Measurements from ENCODE around the gene PRDM12.

The PRDM12 gene

DNA sequence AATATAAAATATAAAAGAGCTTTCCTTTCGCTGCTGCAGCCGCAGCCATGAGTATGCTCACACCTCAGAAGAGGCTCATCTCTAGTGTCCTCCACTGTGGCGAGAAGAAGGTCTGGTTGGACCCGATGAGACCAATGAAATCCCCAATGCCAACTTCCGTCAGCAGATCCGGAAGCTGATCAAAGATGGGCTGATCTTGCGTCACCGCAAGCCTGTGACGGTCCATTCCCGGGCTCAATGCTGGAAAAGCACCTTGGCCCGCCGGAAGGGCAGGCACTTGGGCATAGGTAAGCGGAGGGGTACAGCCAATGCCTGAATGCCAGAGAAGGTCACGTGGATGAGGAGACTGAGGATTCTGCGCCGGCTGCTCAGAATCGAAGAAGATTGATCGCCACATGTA lies 12.6 kb upstream of the PRDM12 start:
- DNase-seq (ENCODE audit: insufficient read length, low spot score) (no peak), FAIRE-seq (no peak)
- no peak for TF ChIP-seq SPI1 (IDR thresholded peaks at IDR 0.05; ENCODE audit: low read depth, low read length)
- TF ChIP-seq POU2F2 (IDR thresholded peaks at IDR 0.05; ENCODE audit: low read depth, low read length), result no peak
- no peak for TF ChIP-seq TAF1 (IDR thresholded peaks at IDR 0.05; ENCODE audit: low read depth, low read length)
- TF ChIP-seq PAX5 (IDR thresholded peaks at IDR 0.05; ENCODE audit: insufficient read depth, low read length, severe bottlenecking), result no peak
- no peak for TF ChIP-seq POLR2A (IDR thresholded peaks at IDR 0.05; ENCODE audit: low read depth, low read length)
- TF ChIP-seq POLR2AphosphoS5 (IDR thresholded peaks at IDR 0.05; ENCODE audit: low read depth, low read length), result no peak

DNA sequence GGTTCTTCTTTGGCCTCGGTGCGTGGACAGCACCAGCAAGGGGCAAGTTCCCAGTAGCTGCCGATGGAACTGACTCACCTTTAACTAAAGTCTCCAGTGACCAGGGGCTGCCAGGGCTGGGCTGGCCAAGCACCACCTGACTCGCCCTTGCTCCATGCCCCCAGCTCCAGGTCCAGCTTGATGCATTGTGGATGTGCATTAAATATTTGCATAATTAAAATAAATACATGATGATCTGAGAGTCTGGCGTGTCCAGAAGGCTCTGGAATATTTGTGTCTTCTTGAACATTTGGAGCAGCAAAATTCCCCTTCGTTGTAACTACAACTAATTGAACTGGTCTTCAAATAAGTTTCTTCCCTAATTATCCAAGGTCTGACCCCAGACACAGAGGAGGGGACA lies 9.5 kb upstream of the PRDM12 start:
- FAIRE-seq, result no peak
- no peak for TF ChIP-seq TAF1 (IDR thresholded peaks at IDR 0.05; ENCODE audit: low read depth, low read length)
- TF ChIP-seq POLR2A (IDR thresholded peaks at IDR 0.05; ENCODE audit: low read depth, low read length), result no peak
- no peak for TF ChIP-seq POLR2AphosphoS5 (IDR thresholded peaks at IDR 0.05; ENCODE audit: low read depth, low read length)
- TF ChIP-seq SPI1 (IDR thresholded peaks at IDR 0.05; ENCODE audit: low read depth, low read length), result no peak
- TF ChIP-seq POU2F2 (IDR thresholded peaks at IDR 0.05; ENCODE audit: low read depth, low read length), result no peak
- TF ChIP-seq PAX5 (IDR thresholded peaks at IDR 0.05; ENCODE audit: insufficient read depth, low read length, severe bottlenecking), result no peak
- DNase-seq (ENCODE audit: insufficient read length, low spot score), result no peak

DNA sequence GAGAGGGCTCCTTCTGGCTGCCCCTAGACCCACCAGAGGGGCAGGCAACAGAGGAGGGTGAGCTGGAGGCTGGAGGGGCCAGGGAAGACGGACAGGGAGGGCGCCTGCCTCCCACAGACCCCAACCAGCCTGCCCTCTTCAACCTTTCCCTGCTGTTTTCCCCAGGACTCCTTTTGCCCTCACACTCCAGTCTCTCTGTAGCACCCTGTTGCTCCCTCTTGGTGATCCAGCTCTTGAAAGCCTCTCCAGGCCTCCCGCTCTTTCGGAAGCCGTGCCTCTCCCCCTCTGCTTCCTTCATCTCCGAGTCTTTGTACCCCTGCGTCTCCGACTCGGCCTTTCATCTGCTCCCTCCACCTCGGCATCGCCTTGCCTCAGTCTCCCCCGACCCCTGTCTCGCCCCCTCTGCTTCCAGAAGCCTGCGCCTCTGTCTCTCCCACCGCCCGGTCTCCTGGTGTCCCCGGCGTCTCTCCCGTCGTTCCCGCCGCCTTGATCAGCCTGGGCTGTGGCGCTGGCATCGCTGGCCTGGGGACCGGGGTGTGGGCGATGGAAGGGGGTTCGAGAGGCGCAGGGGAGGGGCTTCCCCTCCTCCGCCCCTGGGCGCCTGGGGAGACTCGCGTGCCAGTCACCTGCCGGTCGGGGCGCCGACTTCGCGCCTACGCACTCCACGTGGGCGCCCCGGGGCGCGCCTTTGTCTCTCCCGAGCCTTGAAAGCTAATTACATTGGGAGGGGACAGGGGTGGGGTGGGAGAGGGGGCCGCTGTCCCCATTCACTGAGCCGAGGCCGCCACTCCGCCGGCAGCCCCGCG lies 5.3 kb upstream of the PRDM12 start:
- no peak for DNase-seq (ENCODE audit: insufficient read length, low spot score)
- FAIRE-seq, result no peak
- TF ChIP-seq POLR2AphosphoS5 (IDR thresholded peaks at IDR 0.05; ENCODE audit: low read depth, low read length) (no peak), POLR2A (IDR thresholded peaks at IDR 0.05; ENCODE audit: low read depth, low read length) (no peak)

DNA sequence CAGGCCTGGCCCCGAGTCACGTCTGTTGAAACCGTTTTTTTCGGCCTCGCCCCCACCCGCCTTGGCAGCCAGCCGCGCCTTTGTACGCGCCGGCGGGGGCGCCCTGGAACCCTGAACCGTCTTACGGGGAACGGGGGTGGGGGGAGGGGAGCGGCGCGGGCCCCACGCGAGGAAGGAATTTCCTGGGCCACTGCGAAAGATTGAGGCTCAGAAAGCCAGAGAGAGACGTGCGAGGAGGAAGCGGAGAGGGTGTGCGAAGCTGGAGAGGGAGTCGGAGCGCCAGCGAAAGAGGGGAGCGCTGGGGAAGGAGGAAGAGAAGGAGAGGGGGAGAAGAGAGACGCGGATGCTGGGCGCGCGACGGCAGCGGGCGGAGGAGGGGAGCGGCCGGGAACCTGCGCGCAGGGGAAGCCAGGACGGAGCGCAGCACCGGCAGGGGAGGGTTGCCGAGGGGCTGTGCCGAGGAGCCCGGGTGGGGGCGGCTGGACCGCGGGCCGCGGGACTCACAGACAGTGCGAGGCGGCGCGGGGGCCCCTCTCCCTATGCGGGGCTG lies 4.6 kb upstream of the PRDM12 start:
- no peak for DNase-seq (ENCODE audit: insufficient read length, low spot score)
- no peak for FAIRE-seq
- TF ChIP-seq TAF1 (IDR thresholded peaks at IDR 0.05; ENCODE audit: low read depth, low read length) (no peak), POLR2A (IDR thresholded peaks at IDR 0.05; ENCODE audit: low read depth, low read length) (no peak), SPI1 (IDR thresholded peaks at IDR 0.05; ENCODE audit: low read depth, low read length) (no peak), POU2F2 (IDR thresholded peaks at IDR 0.05; ENCODE audit: low read depth, low read length) (no peak), POLR2AphosphoS5 (IDR thresholded peaks at IDR 0.05; ENCODE audit: low read depth, low read length) (no peak), PAX5 (IDR thresholded peaks at IDR 0.05; ENCODE audit: insufficient read depth, low read length, severe bottlenecking) (no peak)

DNA sequence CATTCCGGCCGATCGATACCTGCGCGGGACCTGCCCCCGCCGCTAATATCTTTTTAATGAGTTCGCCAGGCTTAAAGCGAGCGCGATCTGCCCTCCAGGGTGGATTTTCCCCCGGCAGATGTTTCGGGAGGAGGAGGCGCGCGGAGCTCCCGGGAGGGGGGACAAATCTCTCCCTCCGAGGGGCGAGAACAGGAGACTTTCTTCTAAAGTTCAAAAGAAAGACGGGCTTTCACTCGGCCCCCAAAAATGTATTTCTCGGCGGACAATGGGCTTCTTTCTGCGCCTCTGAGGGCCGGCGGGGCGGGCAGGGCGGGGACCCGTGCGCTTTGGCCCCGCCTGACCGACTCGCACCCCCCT lies 4.1 kb upstream of the PRDM12 start:
- TF ChIP-seq POU2F2 (IDR thresholded peaks at IDR 0.05; ENCODE audit: low read depth, low read length) (no peak), POLR2AphosphoS5 (IDR thresholded peaks at IDR 0.05; ENCODE audit: low read depth, low read length) (no peak), TAF1 (IDR thresholded peaks at IDR 0.05; ENCODE audit: low read depth, low read length) (no peak), POLR2A (IDR thresholded peaks at IDR 0.05; ENCODE audit: low read depth, low read length) (no peak), PAX5 (IDR thresholded peaks at IDR 0.05; ENCODE audit: insufficient read depth, low read length, severe bottlenecking) (no peak), SPI1 (IDR thresholded peaks at IDR 0.05; ENCODE audit: low read depth, low read length) (no peak)
- DNase-seq (ENCODE audit: insufficient read length, low spot score) (no peak), FAIRE-seq (no peak)

DNA sequence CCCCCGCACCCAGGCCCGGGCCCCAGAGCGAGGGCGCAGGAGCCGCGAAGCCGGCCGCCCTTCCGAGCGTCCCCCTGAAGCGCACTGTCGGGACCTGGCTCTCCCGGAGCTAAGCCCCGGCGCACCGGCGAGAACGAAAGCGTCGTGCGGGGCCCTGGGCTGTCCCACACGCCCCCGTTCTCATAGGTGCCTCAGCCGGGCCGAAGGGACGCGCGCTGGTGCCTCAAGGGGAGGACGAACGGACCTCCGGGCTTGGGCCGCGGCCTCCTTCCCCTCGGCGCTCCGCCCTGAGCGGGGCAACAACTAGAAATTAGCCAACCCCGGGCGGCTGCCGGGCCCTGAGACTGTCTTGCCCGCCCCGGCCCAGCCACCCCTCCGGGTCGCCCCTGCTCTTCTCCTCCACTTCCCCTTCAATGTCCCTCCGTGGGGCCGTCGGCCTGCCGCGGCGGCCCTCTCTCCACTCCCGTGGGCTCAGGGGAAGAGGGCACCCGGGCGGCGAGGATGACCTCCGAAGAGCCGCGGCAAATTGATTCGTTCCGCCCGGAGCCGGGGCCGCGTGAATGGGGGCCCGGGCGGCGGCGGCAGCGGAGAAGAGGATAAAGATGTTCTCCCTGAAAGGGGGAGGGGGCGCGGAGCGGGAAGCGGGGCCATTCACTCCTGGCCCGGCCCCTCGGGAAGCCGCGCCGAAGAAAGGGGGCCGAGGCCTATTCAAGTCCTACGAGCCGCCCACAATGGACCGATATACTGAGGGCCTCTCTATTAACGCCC lies 3.5 kb upstream of the PRDM12 start:
- TF ChIP-seq PAX5 (IDR thresholded peaks at IDR 0.05; ENCODE audit: insufficient read depth, low read length, severe bottlenecking), result no peak
- no peak for TF ChIP-seq SPI1 (IDR thresholded peaks at IDR 0.05; ENCODE audit: low read depth, low read length)
- TF ChIP-seq POLR2A (IDR thresholded peaks at IDR 0.05; ENCODE audit: low read depth, low read length), result no peak
- TF ChIP-seq POU2F2 (IDR thresholded peaks at IDR 0.05; ENCODE audit: low read depth, low read length), result no peak
- TF ChIP-seq POLR2AphosphoS5 (IDR thresholded peaks at IDR 0.05; ENCODE audit: low read depth, low read length), result no peak
- no peak for TF ChIP-seq TAF1 (IDR thresholded peaks at IDR 0.05; ENCODE audit: low read depth, low read length)
- DNase-seq (ENCODE audit: insufficient read length, low spot score), result no peak
- FAIRE-seq, result no peak

DNA sequence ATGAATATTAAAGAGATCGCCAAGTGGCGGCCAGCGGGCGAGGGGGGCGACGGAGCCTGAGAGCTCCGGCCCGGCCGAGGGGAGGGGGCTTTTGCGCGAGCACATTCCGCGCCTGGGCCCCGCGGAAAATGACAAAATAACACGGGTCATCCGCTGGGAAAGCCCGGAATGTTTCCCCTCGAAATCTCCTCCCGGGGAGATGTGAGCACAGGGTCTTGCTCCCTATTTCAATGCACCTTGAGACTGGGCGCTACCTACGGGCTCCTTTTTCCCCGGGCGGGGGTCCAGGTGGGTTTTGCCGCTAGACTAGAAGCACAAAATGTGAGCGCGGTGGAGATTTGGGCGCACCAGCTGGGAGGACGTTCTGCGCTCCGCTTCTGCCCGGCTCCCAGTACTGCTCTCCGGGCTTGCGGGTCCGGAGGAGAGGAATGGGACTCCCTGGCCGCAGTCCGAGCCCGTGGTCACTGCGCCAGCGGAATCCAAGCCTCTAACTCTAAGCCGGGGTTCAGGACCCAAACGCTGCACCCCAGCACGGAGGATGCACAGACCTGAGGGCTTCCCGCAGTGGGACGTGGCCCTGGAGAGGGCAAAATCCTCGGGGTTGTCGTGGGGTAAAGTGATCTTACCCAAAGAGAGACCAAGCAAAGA lies 2.8 kb upstream of the PRDM12 start:
- FAIRE-seq (no peak), DNase-seq (ENCODE audit: insufficient read length, low spot score) (no peak)
- no peak for TF ChIP-seq POLR2AphosphoS5 (IDR thresholded peaks at IDR 0.05; ENCODE audit: low read depth, low read length)
- TF ChIP-seq POU2F2 (IDR thresholded peaks at IDR 0.05; ENCODE audit: low read depth, low read length), result no peak
- TF ChIP-seq PAX5 (IDR thresholded peaks at IDR 0.05; ENCODE audit: insufficient read depth, low read length, severe bottlenecking), result no peak
- TF ChIP-seq POLR2A (IDR thresholded peaks at IDR 0.05; ENCODE audit: low read depth, low read length), result no peak
- TF ChIP-seq TAF1 (IDR thresholded peaks at IDR 0.05; ENCODE audit: low read depth, low read length), result no peak
- no peak for TF ChIP-seq SPI1 (IDR thresholded peaks at IDR 0.05; ENCODE audit: low read depth, low read length)

DNA sequence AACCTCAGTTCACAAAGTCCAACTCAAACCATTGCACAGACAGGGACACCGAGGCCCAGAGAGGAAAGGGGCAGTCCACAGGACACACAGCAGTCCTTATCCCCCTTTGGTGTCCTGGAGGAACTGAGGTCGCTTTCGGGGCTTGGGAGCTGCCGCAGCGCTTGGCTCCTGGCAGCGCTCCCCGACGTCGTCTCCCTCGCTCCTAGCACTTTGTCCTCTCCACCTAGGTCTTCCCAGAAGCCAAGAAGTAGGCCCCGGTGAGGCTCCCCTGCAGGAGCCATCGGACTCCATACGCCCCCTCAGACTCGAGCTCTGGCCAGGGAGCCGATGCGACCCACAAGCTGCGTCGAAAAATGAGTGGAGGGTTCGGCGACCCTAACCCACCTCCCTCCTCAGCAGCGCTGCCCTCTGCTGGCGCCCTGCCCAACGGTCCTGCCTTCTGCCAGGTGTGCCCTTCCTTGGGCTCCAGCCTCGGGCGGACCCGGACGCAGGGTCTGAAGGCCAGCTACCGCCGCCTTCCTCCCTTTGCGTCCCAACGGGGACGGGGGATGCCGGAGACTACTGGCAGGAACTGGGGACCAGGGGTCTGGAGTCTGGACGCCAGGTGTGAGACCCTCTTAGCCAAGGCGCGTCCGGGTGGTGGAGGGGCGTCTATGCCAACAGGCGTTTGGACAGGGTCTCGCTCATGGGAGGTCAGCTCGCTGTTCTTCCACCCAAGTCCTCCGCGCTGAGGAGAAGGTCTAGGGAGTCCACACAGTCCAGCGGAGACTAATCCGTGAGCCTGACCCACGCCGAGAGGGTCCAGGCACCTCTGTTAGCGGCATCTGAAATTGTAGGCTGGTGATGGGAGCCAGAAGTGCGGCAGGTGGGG lies 2.1 kb upstream of the PRDM12 start:
- no peak for TF ChIP-seq POLR2AphosphoS5 (IDR thresholded peaks at IDR 0.05; ENCODE audit: low read depth, low read length)
- TF ChIP-seq SPI1 (IDR thresholded peaks at IDR 0.05; ENCODE audit: low read depth, low read length), result no peak
- TF ChIP-seq TAF1 (IDR thresholded peaks at IDR 0.05; ENCODE audit: low read depth, low read length), result no peak
- no peak for TF ChIP-seq POLR2A (IDR thresholded peaks at IDR 0.05; ENCODE audit: low read depth, low read length)
- TF ChIP-seq PAX5 (IDR thresholded peaks at IDR 0.05; ENCODE audit: insufficient read depth, low read length, severe bottlenecking), result no peak
- TF ChIP-seq POU2F2 (IDR thresholded peaks at IDR 0.05; ENCODE audit: low read depth, low read length), result no peak
- DNase-seq (ENCODE audit: insufficient read length, low spot score) (no peak), FAIRE-seq (no peak)
